Endothelial cell of umbilical vein (primary cell): ENCODE results near the gene PPOX.

Experiments used
- CTCF ChIP-seq, 2 donors: IDR thresholded peaks; 1 replicate in 1 of 2; 2 replicates in 1 of 2; pipeline ENCODE4 v1.5.1; 2011; ENCODE audit warnings: low read length in 2 of 2, mild to moderate bottlenecking in 2 of 2, moderate library complexity in 2 of 2, control low read depth in 1 of 2, inconsistent platforms in 1 of 2, low read depth in 1 of 2; ENCODE audit not compliant: insufficient read depth in 1 of 2; ENCODE audit errors: extremely low read depth in 1 of 2
- EZH2 ChIP-seq: IDR thresholded peaks from 2 replicates; pipeline ENCODE4 v1.6.1; 2012; ENCODE audit warnings: borderline replicate concordance, low read depth, mild to moderate bottlenecking, moderate library complexity, low read length, inconsistent platforms; ENCODE audit not compliant: severe bottlenecking
- POLR2A ChIP-seq: IDR thresholded peaks from 2 replicates; pipeline ENCODE4 v1.6.1; 2012; ENCODE audit warnings: low read depth, mild to moderate bottlenecking, control low read depth, low read length
- POLR2AphosphoS5 ChIP-seq: IDR thresholded peaks from 2 replicates; pipeline ENCODE4 v1.6.1; 2012; ENCODE audit warnings: low read depth, mild to moderate bottlenecking, control low read depth, low read length, moderate library complexity; ENCODE audit not compliant: insufficient read depth

DNA sequence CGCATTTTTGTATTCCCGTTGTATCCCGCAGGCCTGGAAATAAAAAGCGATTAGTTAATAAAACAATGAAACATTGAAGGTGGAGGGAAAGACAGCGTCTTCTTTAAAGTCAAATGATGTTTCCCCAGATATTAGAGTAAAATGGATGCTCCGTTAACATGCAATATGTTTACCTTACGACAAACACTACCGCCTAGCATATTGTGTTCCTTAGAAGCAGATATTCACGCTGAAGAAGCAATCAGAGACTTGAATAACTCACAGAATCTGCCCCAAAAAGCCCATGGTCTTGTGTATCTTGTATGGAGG is 11.7 kb downstream of the PPOX start:
- TF ChIP-seq EZH2 = no peak
- TF ChIP-seq POLR2AphosphoS5 = no peak
- TF ChIP-seq CTCF (IDR thresholded peaks at IDR 0.05; ENCODE audit: extremely low read depth in 1 of 2, insufficient read depth in 1 of 2, low read depth in 1 of 2, low read length in 2 of 2) = no peak
- TF ChIP-seq POLR2A = no peak
